WI38 (cell line): ENCODE results near the gene B4GALT2.

Experiments
- H3K4me3 ChIP-seq: 2 replicates; pipeline ENCODE4 v1.5.1; 2011; ENCODE audit warnings: low read depth, mild to moderate bottlenecking, control low read depth, low read length
- CTCF ChIP-seq: IDR thresholded peaks from 2 replicates; pipeline ENCODE4 v1.5.1; 2012; ENCODE audit warnings: low read depth, mild to moderate bottlenecking, control low read depth, low read length

The B4GALT2 gene

GRCh38 chr1:44020464-44020863, 41.5 kb downstream of the B4GALT2 start:
- H3K4me3 ChIP-seq, result no peak overlapping the region
- no peak for TF ChIP-seq CTCF

DNA sequence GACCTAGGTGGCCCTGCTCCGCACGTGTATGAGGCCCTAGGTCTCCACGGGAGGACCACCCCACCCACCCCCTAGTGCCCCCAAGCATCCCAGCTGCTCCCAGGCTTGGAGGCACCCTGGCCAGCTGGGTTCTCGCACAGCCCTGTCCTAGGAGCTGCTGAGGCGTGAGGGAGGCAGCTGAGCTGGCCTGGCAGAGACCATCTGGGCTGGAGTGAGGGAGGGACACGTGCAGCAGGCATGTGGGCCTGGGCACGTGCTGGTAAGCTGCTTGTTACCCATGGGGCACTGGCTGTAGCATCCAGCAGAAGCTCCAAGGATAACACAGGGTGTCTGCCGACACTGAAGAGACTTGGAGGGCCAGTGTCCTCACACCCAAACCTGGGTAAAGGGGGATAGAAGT, 42.1 kb downstream of the B4GALT2 start:
- no peak for TF ChIP-seq CTCF

DNA sequence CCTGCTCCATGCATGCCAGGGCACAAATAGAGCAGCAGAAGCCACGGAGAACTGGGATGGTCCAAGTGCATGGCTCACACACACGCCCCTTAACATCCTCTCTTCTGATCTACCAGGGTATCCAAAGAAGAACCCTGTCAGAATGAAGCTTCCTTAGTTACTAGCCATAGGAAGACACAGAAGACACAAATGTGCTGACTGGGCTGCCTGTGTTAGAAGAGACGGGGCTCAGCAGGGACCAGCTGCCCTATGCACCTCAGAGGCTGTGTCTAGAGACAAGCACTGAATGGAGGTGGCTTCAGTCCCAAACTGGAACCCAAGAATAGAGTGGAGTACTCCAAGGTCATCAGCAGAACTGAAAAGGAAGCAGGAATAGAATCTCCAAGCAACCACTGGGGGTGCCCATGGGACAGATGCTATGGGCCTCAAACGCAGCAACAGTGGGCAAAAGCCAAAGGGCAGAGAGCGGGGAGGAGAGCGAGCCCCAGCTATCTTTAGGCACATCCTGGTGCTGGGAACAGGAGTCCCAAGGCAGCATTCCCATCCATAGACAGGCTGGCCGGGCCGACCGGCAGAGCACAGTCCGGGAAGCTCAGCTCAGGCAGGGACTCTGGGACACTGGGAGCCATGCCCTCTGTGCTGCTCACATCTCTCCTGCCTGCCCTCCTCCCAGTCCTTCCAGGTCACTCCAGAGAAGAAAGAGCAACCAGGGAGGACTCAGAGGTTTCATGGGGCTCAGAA, 42.7 kb downstream of the B4GALT2 start:
- no peak for TF ChIP-seq CTCF
- no peak overlapping the region for H3K4me3 ChIP-seq

More for the DNA sequence above, 42.1 kb downstream of the B4GALT2 start:
- no peak overlapping the region for H3K4me3 ChIP-seq

DNA sequence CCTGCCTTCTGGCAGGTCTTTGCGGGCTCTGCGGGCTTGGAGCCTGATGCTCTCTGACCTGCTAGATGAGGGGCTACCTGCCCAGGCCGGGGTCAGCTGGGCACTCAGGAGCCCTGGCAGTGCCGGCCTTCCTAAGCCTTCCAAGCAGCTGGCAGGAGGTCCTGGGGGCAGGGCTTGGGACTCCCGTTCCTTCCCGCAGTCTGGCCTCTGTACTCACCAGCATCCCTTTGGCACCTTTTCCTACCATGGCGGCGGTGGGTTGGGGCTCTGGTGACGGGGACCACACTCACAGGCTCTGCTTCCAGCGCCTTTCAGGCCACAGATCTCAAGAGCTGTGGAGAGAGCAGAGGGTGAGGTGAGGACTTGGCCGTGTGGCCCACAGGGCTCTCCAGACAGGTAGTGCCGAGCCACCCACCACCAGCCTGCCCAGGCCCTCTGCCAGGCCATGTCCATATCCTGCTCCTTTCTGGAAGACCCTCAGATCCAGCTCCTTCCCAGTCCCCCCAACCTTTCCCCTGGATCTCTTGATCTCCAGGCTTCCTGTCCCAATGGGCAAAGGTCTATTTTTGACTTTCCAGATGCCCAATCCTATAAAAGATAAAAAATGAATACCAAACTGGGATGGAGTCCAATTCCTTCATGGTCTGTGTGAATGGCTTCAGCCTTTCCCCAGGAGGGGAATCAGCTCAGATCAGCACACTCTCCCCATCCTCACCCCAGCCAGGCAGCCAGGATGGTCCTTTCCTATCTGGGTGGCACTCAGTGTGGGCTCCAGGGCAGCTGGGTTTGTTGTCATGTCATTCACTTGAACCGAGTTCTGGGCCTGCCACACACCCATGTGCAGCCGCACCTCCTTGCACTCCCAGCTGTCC, 45.3 kb downstream of the B4GALT2 start:
- no peak for TF ChIP-seq CTCF
- H3K4me3 ChIP-seq, result no peak overlapping the region

GRCh38 chr1:44024903-44025525, 46.0 kb downstream of the B4GALT2 start:
- TF ChIP-seq CTCF, result no peak
- no peak overlapping the region for H3K4me3 ChIP-seq

DNA sequence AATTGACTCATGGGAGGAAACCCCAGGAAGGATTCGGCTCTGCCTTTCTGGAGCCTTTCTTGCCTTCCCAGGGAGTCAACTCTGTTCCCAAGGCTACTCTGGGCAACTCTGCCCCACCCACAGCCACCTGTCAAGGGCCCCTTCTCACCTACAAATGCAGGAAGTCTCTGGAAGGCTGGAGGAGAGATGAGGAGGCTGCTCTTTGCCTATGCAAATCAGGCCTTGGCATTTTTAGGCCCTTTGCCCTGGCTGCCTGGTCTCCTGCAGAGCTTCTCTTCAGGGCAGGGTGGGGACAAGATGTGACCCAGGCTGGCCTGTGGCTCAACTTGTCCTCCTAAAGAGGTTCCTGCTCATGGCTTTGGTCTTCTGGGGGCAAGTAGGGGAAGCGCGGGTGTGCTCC, 46.8 kb downstream of the B4GALT2 start:
- no peak overlapping the region for H3K4me3 ChIP-seq
- TF ChIP-seq CTCF, result no peak
